Measurements from ENCODE around the gene SLC38A2.

DNA sequence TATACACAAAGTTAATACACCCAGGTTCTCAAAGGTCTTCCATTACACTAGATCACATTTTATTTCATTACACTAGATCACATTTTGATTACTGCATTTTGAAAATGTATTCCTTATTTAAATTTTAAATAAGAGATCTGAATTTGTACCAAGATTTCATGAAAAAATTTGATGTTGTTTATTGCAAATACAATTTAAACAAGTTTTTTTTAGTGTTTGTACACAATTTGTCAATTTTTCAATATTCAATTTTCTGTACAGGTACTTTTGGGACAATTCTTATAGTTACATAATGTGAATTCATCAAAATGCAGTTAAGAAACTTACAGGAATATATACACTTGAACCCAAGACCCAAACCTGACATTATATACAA, 14.3 kb downstream of the SLC38A2 start:
- TF ChIP-seq EZH2 (IDR thresholded peaks at IDR 0.05; ENCODE audit: borderline replicate concordance, low read depth, low read length, severe bottlenecking) = no peak
- TF ChIP-seq, protein P1, sequence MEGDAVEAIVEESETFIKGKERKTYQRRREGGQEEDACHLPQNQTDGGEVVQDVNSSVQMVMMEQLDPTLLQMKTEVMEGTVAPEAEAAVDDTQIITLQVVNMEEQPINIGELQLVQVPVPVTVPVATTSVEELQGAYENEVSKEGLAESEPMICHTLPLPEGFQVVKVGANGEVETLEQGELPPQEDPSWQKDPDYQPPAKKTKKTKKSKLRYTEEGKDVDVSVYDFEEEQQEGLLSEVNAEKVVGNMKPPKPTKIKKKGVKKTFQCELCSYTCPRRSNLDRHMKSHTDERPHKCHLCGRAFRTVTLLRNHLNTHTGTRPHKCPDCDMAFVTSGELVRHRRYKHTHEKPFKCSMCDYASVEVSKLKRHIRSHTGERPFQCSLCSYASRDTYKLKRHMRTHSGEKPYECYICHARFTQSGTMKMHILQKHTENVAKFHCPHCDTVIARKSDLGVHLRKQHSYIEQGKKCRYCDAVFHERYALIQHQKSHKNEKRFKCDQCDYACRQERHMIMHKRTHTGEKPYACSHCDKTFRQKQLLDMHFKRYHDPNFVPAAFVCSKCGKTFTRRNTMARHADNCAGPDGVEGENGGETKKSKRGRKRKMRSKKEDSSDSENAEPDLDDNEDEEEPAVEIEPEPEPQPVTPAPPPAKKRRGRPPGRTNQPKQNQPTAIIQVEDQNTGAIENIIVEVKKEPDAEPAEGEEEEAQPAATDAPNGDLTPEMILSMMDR (IDR thresholded peaks at IDR 0.05; ENCODE audit: borderline replicate concordance, extremely low read depth, low read length, poor library complexity, severe bottlenecking) = no peak
